Pancreas (tissue), 10 donors: ENCODE data around the gene SFXN5. TPM values are rescaled to one million over a fixed set of nuclear protein-coding genes. Genes with fewer than 3 reads are reported as not detected.

Source experiments
- ATAC-seq, 4 donors: fragments of 200-7000 bp; cut with Tn5 transposase; one replicate each; pipeline versions ENCODE4 v1.8.0 to v1.9.1; 2020; ENCODE audit warnings: mild to moderate bottlenecking in 4 of 4, moderate library complexity in 4 of 4
- DNase-seq, 6 donors: peaks; one replicate each; pipeline ENCODE4 v3.0.0-alpha.2; 2020
- FAIRE-seq: peaks from 2 replicates; lab custom pipeline; 2012; peaks lifted over from hg19 to GRCh38; lab: Jason Lieb, UNC
- H3K27ac ChIP-seq, 4 donors: fragments of 200-600 bp; sonication (generic); 1 replicate in 3 of 4; 2 replicates in 1 of 4; pipeline versions ENCODE4 v1.5.0 to v1.8.0; 2020
- H3K27me3 ChIP-seq, 4 donors: fragments of 200-600 bp; one replicate each; pipeline ENCODE4 v1.8.0; 2021
- H3K36me3 ChIP-seq, 3 donors: fragments of 200-600 bp; sonication (generic) in 1 of 3; one replicate each; pipeline versions ENCODE4 v1.5.0 to v1.8.0; 2020 to 2021
- H3K4me1 ChIP-seq, 3 donors: fragments of 200-600 bp; one replicate each; pipeline ENCODE4 v1.8.0; 2021
- H3K4me3 ChIP-seq, 4 donors: fragments of 200-600 bp; sonication (generic) in 2 of 4; one replicate each; pipeline versions ENCODE4 v1.5.0 to v1.8.0; 2020 to 2021
- H3K9me3 ChIP-seq, 4 donors: fragments of 200-600 bp; one replicate each; pipeline ENCODE4 v1.8.0; 2021
- WGBS, 2 donors: extraction: QIAGEN DNeasy Blood & Tissue Kit; methylation state at CpG; one replicate each; pipeline ENCODE4 v1.1.7; 2013; 5-methylcytosine and 5-hydroxymethylcytosine counted together
- intact Hi-C, 3 donors: fragments of 100-400 bp; cut with DNase I; formaldehyde crosslinking; loops; one replicate each; pipeline versions ENCODE4 v1.11.1 to v1.14.2; 2022
- polyA plus RNA-seq, 2 donors: library from polyadenylated mRNA; stranded (reverse); fragments of 200-250 nt; gene quantifications; one replicate each; pipeline ENCODE4 v1.2.3, GENCODE V29; 2013
- total RNA-seq, 6 donors: library from RNA; stranded (reverse); fragmentation: NEBNext Ultra II Directional in 4 of 6; extraction: Animal tissue kit (Norgen Biotek cat#: 25700) in 4 of 6; gene quantifications; one replicate each; pipeline versions ENCODE4 v1.2.1 to v1.2.4, GENCODE V29; 2021 to 2023
- TF ChIP-seq, protein P1 (sequence below), 4 donors: fragments of 200-600 bp; sonication (generic) in 3 of 4; IDR thresholded peaks; one replicate each; pipeline versions ENCODE4 v1.5.0 to v1.8.0; 2021; ENCODE audit warnings: antibody characterized with exemption in 4 of 4
- donor health status: healthy with polysubstance abuse.
- donor health status: DM: no; HTN: no; CAD: no; lungs with moderate emphysema.
- donor health status: DM: no; HTN: no; CAD: no.
- donor health status: control.
- donor health status: control.
- donor health status: Bipolar disorder and iron deficiency.
- donor health status: DM: yes; HTN: yes; CAD: no.
- donor health status: DM: no; HTN: no; CAD: no.
- donor health status: DM: no; HTN: no; CAD: no.
- donor health status: DM: yes; HTN: yes; CAD: no.

SFXN5 gene
- total and polyA plus RNA-seq, 8 donors = 2.6 to 8.4 (median 5.4) TPM

DNA sequence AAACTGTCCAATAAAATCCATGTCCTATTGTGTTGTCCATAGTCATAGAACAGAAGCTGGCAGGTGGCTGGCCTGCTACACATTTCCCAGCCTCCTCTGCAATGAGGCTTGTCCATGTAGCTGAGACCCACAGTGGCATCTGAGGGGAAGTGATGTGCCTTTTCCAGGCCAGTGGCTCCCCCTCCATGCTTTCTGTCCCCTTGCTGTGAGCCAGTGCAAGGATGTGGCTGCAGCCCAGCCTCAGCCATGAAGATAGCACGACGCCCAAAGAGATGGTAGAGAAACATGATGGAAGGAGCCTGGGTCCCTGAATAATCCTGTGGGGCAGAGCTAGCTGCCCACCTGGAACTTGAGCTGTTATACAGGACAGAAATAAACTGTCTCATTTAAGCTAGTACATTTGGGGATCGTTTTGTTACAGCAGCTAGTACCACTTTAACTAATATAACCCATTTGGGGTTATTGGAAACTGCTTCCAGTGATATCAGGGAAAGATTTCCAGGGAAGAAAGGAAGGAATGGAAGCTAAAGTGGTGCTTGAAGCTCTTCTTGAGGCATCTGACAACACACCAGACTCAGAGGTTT is 40.3 kb downstream of the SFXN5 start:
- Histone ChIP-seq H3K4me1 (peaks cover 0 to 10% (median 0%) of the 10 kb centered on the region in 3 donors), H3K36me3 (no peaks in the 10 kb centered on the region), H3K4me3 (no peak overlapping the region), H3K9me3 (no peaks in the 10 kb centered on the region), H3K27me3 (no peaks in the 10 kb centered on the region), H3K27ac (no peak overlapping the region)
- no peak for FAIRE-seq
- no peak for ATAC-seq
- WGBS, 2 donors = 93 to 98% methylated on average over 3 of the region's 3 CpGs
- intact Hi-C loops = no loop called here
- DNase-seq = no peak
- TF ChIP-seq, protein P1, sequence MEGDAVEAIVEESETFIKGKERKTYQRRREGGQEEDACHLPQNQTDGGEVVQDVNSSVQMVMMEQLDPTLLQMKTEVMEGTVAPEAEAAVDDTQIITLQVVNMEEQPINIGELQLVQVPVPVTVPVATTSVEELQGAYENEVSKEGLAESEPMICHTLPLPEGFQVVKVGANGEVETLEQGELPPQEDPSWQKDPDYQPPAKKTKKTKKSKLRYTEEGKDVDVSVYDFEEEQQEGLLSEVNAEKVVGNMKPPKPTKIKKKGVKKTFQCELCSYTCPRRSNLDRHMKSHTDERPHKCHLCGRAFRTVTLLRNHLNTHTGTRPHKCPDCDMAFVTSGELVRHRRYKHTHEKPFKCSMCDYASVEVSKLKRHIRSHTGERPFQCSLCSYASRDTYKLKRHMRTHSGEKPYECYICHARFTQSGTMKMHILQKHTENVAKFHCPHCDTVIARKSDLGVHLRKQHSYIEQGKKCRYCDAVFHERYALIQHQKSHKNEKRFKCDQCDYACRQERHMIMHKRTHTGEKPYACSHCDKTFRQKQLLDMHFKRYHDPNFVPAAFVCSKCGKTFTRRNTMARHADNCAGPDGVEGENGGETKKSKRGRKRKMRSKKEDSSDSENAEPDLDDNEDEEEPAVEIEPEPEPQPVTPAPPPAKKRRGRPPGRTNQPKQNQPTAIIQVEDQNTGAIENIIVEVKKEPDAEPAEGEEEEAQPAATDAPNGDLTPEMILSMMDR (IDR thresholded peaks at IDR 0.05) = no peak

DNA sequence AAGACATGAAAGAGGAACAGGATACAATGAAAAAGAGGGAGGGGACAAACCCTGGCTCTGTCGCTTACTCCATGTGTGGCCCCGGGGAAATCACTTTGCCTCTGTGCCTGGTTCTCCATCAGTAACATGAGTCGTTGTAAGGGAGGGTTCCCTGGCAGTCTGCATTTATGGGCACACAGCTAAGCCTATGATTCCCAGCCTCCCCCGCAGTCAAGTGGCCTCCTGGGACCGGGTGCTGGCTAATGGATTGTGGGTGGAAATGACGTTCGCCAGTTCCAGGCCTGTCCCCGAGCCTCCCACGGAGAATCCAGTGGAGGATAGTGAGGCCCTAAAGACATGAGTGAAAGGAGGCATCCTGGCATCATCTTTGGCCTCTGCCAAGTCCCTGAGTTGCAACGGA is 42.7 kb downstream of the SFXN5 start:
- Histone ChIP-seq H3K9me3 (no peaks in the 10 kb centered on the region), H3K27ac (no peak overlapping the region), H3K4me1 (peaks cover 0 to 10% (median 0%) of the 10 kb centered on the region in 3 donors), H3K36me3 (no peaks in the 10 kb centered on the region), H3K27me3 (no peaks in the 10 kb centered on the region), H3K4me3 (no peak overlapping the region)
- TF ChIP-seq, protein P1 (IDR thresholded peaks at IDR 0.05) = no peak
- intact Hi-C loops = no loop called here
- DNase-seq (no peak), ATAC-seq (no peak), FAIRE-seq (no peak)
- WGBS, 2 donors = 84 to 86% methylated on average over 10 of the region's 10 CpGs

DNA sequence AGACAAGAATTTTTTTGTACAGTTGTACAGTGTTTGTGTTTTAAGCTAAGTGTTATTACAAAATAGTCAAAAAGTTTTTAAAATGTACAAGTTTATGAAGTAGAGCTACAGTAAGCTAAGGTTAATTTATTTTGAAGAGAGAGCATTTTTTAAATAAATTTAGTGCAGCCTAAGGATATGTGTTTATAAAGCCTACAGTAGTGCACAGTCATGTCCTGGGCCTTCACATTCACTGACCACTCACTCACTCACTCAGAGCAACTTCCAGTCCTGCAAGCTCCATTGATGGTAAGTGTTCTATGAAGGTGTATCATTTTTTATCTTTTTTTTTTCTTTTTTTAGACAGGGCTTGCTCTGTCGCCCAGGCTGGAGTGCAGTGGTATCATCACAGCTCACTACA is 44.2 kb downstream of the SFXN5 start:
- peaks cover 0 to 5% (median 0%) of the 10 kb centered on the region in 3 donors for H3K4me1 ChIP-seq
- no peaks in the 10 kb centered on the region for H3K36me3 ChIP-seq
- DNase-seq = no peak
- H3K27me3 ChIP-seq = no peaks in the 10 kb centered on the region
- no peak for FAIRE-seq
- ATAC-seq = no peak
- no peaks in the 10 kb centered on the region for H3K9me3 ChIP-seq
- no peak overlapping the region for H3K4me3 ChIP-seq
- H3K27ac ChIP-seq = no peak overlapping the region
- TF ChIP-seq, protein P1 (IDR thresholded peaks at IDR 0.05) = no peak
- WGBS, 2 donors = 67 to 80% methylated on average over 1 of the region's 1 CpG
- intact Hi-C loops = no loop called here

DNA sequence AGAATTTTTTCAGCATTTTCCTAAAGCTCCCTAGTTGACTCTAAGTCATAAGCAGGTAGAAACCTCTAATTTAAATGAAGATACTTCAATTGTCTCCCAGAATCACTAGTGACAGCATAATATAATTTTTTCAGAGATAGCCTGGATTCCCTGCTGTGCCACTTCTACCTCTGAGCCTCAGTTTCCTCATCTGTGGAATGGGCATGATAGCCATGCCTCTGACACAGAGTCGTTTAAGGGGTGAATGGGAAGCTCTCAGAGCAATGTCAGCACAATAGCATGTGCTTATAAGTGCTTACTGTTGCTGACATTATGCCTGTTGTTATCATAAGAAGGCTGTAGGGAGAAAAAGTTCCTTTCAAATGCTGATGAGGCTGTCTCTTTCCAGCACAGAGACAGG is 48.0 kb downstream of the SFXN5 start:
- FAIRE-seq (no peak), ATAC-seq (no peak), DNase-seq (no peak)
- Histone ChIP-seq H3K36me3 (no peaks in the 10 kb centered on the region), H3K27me3 (no peaks in the 10 kb centered on the region), H3K27ac (no peak overlapping the region), H3K4me3 (no peak overlapping the region), H3K9me3 (no peaks in the 10 kb centered on the region), H3K4me1 (no peaks in the 10 kb centered on the region)
- intact Hi-C loops = no loop called here
- WGBS, 2 donors = 77 to 93% methylated on average over 1 of the region's 1 CpG
- TF ChIP-seq, protein P1 (IDR thresholded peaks at IDR 0.05) = no peak

DNA sequence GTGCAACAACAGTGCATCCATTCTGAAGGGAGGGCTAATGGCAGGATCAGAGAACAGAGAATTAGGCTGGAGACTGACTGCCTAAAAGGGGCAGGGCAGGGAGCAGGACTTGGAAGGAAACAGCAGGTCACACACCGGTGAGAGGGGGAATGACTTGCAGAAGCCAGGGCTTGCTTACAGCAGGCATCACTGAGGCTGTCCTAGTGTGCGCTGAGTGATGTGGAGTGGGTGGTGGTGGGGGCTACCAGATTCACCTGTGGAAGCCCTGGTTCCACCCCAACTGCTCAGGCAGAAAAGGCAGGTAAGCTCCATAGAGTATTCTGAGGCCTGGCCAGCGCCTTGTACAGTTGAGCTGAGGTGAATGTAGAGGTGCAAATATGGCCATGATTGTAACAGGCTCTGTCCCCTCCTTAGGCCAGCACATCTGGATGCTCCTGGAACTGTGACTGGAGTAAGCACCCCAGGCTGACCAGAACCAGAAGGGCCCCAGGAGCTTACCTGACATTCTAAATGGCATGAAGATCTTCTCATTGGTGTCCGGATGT is 49.4 kb downstream of the SFXN5 start:
- Histone ChIP-seq H3K27ac (no peak overlapping the region), H3K36me3 (no peaks in the 10 kb centered on the region), H3K4me3 (no peak overlapping the region), H3K27me3 (no peaks in the 10 kb centered on the region), H3K9me3 (no peaks in the 10 kb centered on the region), H3K4me1 (no peaks in the 10 kb centered on the region)
- intact Hi-C loops = no loop called here
- TF ChIP-seq, protein P1 (IDR thresholded peaks at IDR 0.05) = no peak
- FAIRE-seq (no peak), DNase-seq (peak in 1 of 6 donors; percentile 30), ATAC-seq (no peak)
- 92 to 97% methylated on average over 4 of the region's 4 CpGs for WGBS, 2 donors
